Sigmoid colon (tissue), 7 donors: ENCODE data around the gene MTR. TPM values are rescaled to one million over a fixed set of nuclear protein-coding genes. Genes with fewer than 3 reads are reported as not detected.
A peak's percentile ranks its signal among the peaks of the same experiment; 100 is the strongest.

Experiments
- DNase-seq: peaks from one replicate; pipeline ENCODE4 v3.0.0-alpha.2; 2019
- H3K27ac ChIP-seq, 4 donors: fragments of 200-600 bp; sonication (generic); one replicate each; pipeline ENCODE4 v1.5.1; 2016 to 2019; ENCODE audit warnings: mild to moderate bottlenecking in 1 of 4
- H3K27me3 ChIP-seq, 3 donors: fragments of 200-600 bp; sonication (generic); one replicate each; pipeline ENCODE4 v1.5.1; 2019; ENCODE audit warnings: mild to moderate bottlenecking in 1 of 3
- H3K36me3 ChIP-seq, 4 donors: fragments of 200-600 bp; sonication (generic); one replicate each; pipeline ENCODE4 v1.5.1; 2016 to 2019
- H3K4me1 ChIP-seq, 4 donors: fragments of 200-600 bp; sonication (generic); one replicate each; pipeline ENCODE4 v1.5.1; 2017 to 2019
- H3K4me3 ChIP-seq, 4 donors: fragments of 200-600 bp; sonication (generic); one replicate each; pipeline ENCODE4 v1.5.1; 2017 to 2019; ENCODE audit warnings: mild to moderate bottlenecking in 2 of 4, moderate library complexity in 1 of 4
- H3K9me3 ChIP-seq, 4 donors: fragments of 200-600 bp in 3 of 4; sonication (generic) in 3 of 4; one replicate each; pipeline versions ENCODE4 v1.5.1 to v1.6.1; 2013 to 2019
- EP300 ChIP-seq, 4 donors: sonication (generic); formaldehyde crosslinking; IDR thresholded peaks; one replicate each; pipeline ENCODE4 v1.6.1; 2017; ENCODE audit warnings: antibody characterized with exemption in 4 of 4
- POLR2A ChIP-seq, 2 donors: fragments of 450-650 bp; IDR thresholded peaks; one replicate each; pipeline ENCODE4 v1.6.1; 2016; ENCODE audit warnings: antibody characterized with exemption in 2 of 2, mild to moderate bottlenecking in 2 of 2, moderate library complexity in 2 of 2
- POLR2AphosphoS5 ChIP-seq, 4 donors: sonication (generic); formaldehyde crosslinking; IDR thresholded peaks; one replicate each; pipeline ENCODE4 v1.6.1; 2017; ENCODE audit warnings: antibody characterized with exemption in 4 of 4
- WGBS, 2 donors: extraction: QIAGEN DNeasy Blood & Tissue Kit; methylation state at CpG; one replicate each; pipeline ENCODE4 v1.1.7; 2013; 5-methylcytosine and 5-hydroxymethylcytosine counted together
- intact Hi-C: fragments of 100-400 bp; cut with DNase I; formaldehyde crosslinking; loops from one replicate; pipeline ENCODE4 v1.15.1; 2023
- polyA plus RNA-seq, 3 donors: library from polyadenylated mRNA; stranded (reverse); fragments of 200-250 nt; gene quantifications; one replicate each; pipeline ENCODE4 v1.2.3, GENCODE V29; 2013
- total RNA-seq, 4 donors: library from RNA; depleted of rRNA; stranded (reverse); fragments of >200 nt; gene quantifications; one replicate each; pipeline ENCODE4 v1.1.0, GENCODE V29; 2016
- TF ChIP-seq, protein P1 (sequence below), 4 experiments: fragments of 450-650 bp in 3 of 4; fragments of 200-600 bp in 1 of 4; IDR thresholded peaks; one replicate each; pipeline ENCODE4 v1.5.1; 2016 to 2019; ENCODE audit warnings: antibody characterized with exemption in 4 of 4, mild to moderate bottlenecking in 3 of 4, moderate library complexity in 2 of 4
- donor health status: healthy with polysubstance abuse.
- donor health status: Bipolar disorder and iron deficiency.
- donor health status: healthy.

Gene MTR
- total and polyA plus RNA-seq, 7 donors = 1.2 to 38.4 (median 28.2) TPM

DNA sequence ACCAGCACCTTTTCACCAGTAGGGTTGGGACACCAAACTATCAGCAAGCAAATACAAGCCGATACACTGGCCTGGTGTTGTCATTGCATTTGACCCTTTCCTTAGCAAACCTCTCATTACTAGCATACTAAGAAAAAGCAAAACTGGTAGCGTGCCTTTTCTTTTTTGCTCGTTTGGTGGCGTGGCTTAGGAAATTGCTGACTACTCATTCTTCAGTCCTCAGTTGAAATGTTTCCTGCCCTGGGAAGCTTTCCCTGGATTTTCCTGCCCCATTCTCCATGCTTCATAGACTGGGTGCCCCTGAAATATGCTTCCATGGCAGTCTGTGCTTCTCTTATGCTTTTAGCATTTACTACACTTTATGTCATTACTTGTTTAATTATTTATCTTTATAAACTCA is 42.0 kb downstream of the MTR start:
- Histone ChIP-seq H3K9me3 (no peaks in the 10 kb centered on the region), H3K27me3 (no peaks in the 10 kb centered on the region), H3K4me3 (no peak overlapping the region), H3K36me3 (peaks cover 15 to 96% (median 35%) of the 10 kb centered on the region in 4 donors), H3K4me1 (no peaks in the 10 kb centered on the region), H3K27ac (no peak overlapping the region)
- DNase-seq = no peak
- TF ChIP-seq POLR2A (IDR thresholded peaks at IDR 0.05) (no peak), EP300 (IDR thresholded peaks at IDR 0.05) (no peak), POLR2AphosphoS5 (IDR thresholded peaks at IDR 0.05) (no peak)
- TF ChIP-seq, protein P1, sequence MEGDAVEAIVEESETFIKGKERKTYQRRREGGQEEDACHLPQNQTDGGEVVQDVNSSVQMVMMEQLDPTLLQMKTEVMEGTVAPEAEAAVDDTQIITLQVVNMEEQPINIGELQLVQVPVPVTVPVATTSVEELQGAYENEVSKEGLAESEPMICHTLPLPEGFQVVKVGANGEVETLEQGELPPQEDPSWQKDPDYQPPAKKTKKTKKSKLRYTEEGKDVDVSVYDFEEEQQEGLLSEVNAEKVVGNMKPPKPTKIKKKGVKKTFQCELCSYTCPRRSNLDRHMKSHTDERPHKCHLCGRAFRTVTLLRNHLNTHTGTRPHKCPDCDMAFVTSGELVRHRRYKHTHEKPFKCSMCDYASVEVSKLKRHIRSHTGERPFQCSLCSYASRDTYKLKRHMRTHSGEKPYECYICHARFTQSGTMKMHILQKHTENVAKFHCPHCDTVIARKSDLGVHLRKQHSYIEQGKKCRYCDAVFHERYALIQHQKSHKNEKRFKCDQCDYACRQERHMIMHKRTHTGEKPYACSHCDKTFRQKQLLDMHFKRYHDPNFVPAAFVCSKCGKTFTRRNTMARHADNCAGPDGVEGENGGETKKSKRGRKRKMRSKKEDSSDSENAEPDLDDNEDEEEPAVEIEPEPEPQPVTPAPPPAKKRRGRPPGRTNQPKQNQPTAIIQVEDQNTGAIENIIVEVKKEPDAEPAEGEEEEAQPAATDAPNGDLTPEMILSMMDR (IDR thresholded peaks at IDR 0.05) = no peak
- intact Hi-C loops = no loop called here
- 93 to 94% methylated on average over 4 of the region's 4 CpGs for WGBS, 2 donors

- Histone ChIP-seq H3K27ac (no peak overlapping the region), H3K9me3 (no peaks in the 10 kb centered on the region), H3K4me3 (no peak overlapping the region), H3K36me3 (peaks cover 14 to 91% (median 31%) of the 10 kb centered on the region in 4 donors), H3K4me1 (no peaks in the 10 kb centered on the region), H3K27me3 (no peaks in the 10 kb centered on the region)
- WGBS, 2 donors = 48 to 94% methylated on average over 2 of the region's 2 CpGs
- intact Hi-C loops = no loop called here
- no peak for DNase-seq
- TF ChIP-seq POLR2AphosphoS5 (IDR thresholded peaks at IDR 0.05) (no peak), EP300 (IDR thresholded peaks at IDR 0.05) (no peak), POLR2A (IDR thresholded peaks at IDR 0.05) (no peak)
- TF ChIP-seq, protein P1 (IDR thresholded peaks at IDR 0.05) = no peak
These were observed 42.8 kb downstream of the MTR start for GRCh38 chr1:236837897-236838296.

DNA sequence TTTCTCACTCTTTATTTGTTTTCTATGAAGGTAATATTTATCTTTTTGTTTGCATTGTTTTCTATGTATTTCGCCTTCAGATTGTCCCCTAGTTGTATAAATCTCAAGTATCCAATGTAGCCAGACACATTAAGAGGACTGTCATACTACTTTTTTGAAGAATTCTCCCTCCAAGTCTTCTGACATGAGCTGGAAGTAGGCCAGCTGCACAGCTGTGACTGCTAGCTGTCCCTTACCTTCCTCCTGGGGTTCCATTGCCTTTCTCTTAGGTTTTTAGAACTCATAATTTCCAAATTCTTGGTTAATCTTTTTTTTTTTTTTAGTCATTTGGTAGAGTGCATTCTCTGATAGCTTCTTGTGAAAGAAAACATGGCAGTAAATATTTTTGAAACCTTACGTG is 46.2 kb downstream of the MTR start:
- no peaks in the 10 kb centered on the region for H3K27me3 ChIP-seq
- no peak overlapping the region for H3K27ac ChIP-seq
- no peak for DNase-seq
- no peaks in the 10 kb centered on the region for H3K9me3 ChIP-seq
- H3K4me3 ChIP-seq = no peak overlapping the region
- WGBS, 2 donors = 94 to 96% methylated on average over 2 of the region's 2 CpGs
- peaks cover 0 to 58% (median 23%) of the 10 kb centered on the region in 4 donors for H3K36me3 ChIP-seq
- peaks cover 0 to 24% (median 16%) of the 10 kb centered on the region in 4 donors for H3K4me1 ChIP-seq
- intact Hi-C loops = no loop called here
- TF ChIP-seq, protein P1 (IDR thresholded peaks at IDR 0.05) = no peak
- no peak for TF ChIP-seq POLR2A (IDR thresholded peaks at IDR 0.05)
- no peak for TF ChIP-seq POLR2AphosphoS5 (IDR thresholded peaks at IDR 0.05)
- TF ChIP-seq EP300 (IDR thresholded peaks at IDR 0.05) = no peak

GRCh38 chr1:236844499-236845271 is 49.6 kb downstream of the MTR start:
- no peak for DNase-seq
- H3K36me3 ChIP-seq = peaks cover 0 to 37% (median 7%) of the 10 kb centered on the region in 4 donors
- intact Hi-C loops = no loop called here
- no peak overlapping the region for H3K4me3 ChIP-seq
- no peaks in the 10 kb centered on the region for H3K9me3 ChIP-seq
- WGBS, 2 donors = 74 to 92% methylated on average over 5 of the region's 5 CpGs
- no peak for TF ChIP-seq POLR2AphosphoS5 (IDR thresholded peaks at IDR 0.05)
- no peak for TF ChIP-seq POLR2A (IDR thresholded peaks at IDR 0.05)
- TF ChIP-seq, protein P1 (IDR thresholded peaks at IDR 0.05) = no peak
- no peak for TF ChIP-seq EP300 (IDR thresholded peaks at IDR 0.05)
- no peaks in the 10 kb centered on the region for H3K27me3 ChIP-seq
- peak overlapping the region in 3 of 4 donors; percentile 22 to 62 (median 46) for H3K27ac ChIP-seq
- H3K4me1 ChIP-seq = peaks cover 0 to 24% (median 16%) of the 10 kb centered on the region in 4 donors
